Adrenal gland (tissue), 12 donors: ENCODE data around the gene DCLK2. TPM values are rescaled to one million over a fixed set of nuclear protein-coding genes. Genes with fewer than 3 reads are reported as not detected.
A peak's percentile ranks its signal among the peaks of the same experiment; 100 is the strongest.

ENCODE experiments used
- DNase-seq, 7 donors: peaks; one replicate each; pipeline ENCODE4 v3.0.0-alpha.2; 2019 to 2020
- H3K27ac ChIP-seq, 5 donors: fragments of 200-600 bp; sonication (generic) in 4 of 5; 1 replicate in 3 of 5; 2 replicates in 2 of 5; pipeline versions ENCODE4 v1.5.1 to v1.8.0; 2016 to 2020; ENCODE audit warnings: mild to moderate bottlenecking in 1 of 5
- H3K27me3 ChIP-seq: fragments of 200-600 bp; 2 replicates; pipeline ENCODE4 v1.8.0; 2021
- H3K36me3 ChIP-seq, 2 donors: fragments of 200-600 bp; replicated peaks in 1 of 2; 1 replicate in 1 of 2; 2 replicates in 1 of 2; pipeline versions ENCODE4 v1.5.1 to v1.8.0; 2018 to 2022
- H3K4me1 ChIP-seq, 2 donors: fragments of 200-600 bp; replicated peaks in 1 of 2; 1 replicate in 1 of 2; 2 replicates in 1 of 2; pipeline versions ENCODE4 v1.5.1 to v1.8.0; 2018 to 2021
- H3K4me3 ChIP-seq, 4 donors: fragments of 200-600 bp; sonication (generic) in 3 of 4; one replicate each; pipeline ENCODE4 v1.5.1; 2016 to 2018
- H3K9me3 ChIP-seq, 3 donors: fragments of 200-600 bp; sonication (generic) in 1 of 3; replicated peaks in 1 of 3; 1 replicate in 2 of 3; 2 replicates in 1 of 3; pipeline versions ENCODE4 v1.5.1 to v1.8.0; 2016 to 2021
- POLR2A ChIP-seq, 2 donors: fragments of 450-650 bp; IDR thresholded peaks; one replicate each; pipeline ENCODE4 v1.6.1; 2017; ENCODE audit warnings: antibody characterized with exemption in 2 of 2, mild to moderate bottlenecking in 2 of 2, moderate library complexity in 1 of 2
- WGBS, 4 donors: extraction: QIAGEN DNeasy Blood & Tissue Kit in 2 of 4; methylation state at CpG; one replicate each; pipeline versions ENCODE4 v1.1.5 to v1.1.7; 2013 to 2017; 5-methylcytosine and 5-hydroxymethylcytosine counted together
- intact Hi-C, 2 donors: fragments of 100-400 bp; cut with DNase I; formaldehyde crosslinking; loops; one replicate each; pipeline versions ENCODE4 v1.14.1 to v1.15.0; 2022 to 2023
- polyA plus RNA-seq, 3 donors: library from polyadenylated mRNA; stranded (reverse); fragments of 200-250 nt in 2 of 3; fragments of 350-450 nt in 1 of 3; fragmentation: Illumina TruSeq in 1 of 3; extraction: RNeasy Lipid Tissue Mini Kit (QIAGEN cat#74804) in 1 of 3; gene quantifications; one replicate each; pipeline ENCODE4 v1.2.3, GENCODE V29; 2013 to 2014
- total RNA-seq, 9 donors: library from RNA; depleted of rRNA in 4 of 9; stranded (reverse); fragments of >200 nt in 4 of 9; fragments of 120-200 nt in 1 of 9; fragmentation: NEBNext Ultra II Directional in 1 of 9; extraction: Animal tissue kit (Norgen Biotek cat#: 25700) in 1 of 9; gene quantifications; one replicate each; pipeline versions ENCODE4 v1.1.0 to v1.2.4, GENCODE V29; 2013 to 2023
- TF ChIP-seq, protein P1 (sequence below), 6 experiments: fragments of 450-650 bp in 4 of 6; fragments of 200-600 bp in 2 of 6; sonication (generic) in 1 of 6; IDR thresholded peaks; 1 replicate in 5 of 6; 2 replicates in 1 of 6; pipeline versions ENCODE4 v1.5.1 to v1.8.0; 2016 to 2021; ENCODE audit warnings: antibody characterized with exemption in 6 of 6, mild to moderate bottlenecking in 2 of 6, moderate library complexity in 1 of 6
- donor health status: healthy with polysubstance abuse.
- donor health status: Bipolar disorder and iron deficiency.
- donor health status: DM: yes; HTN: yes; CAD: no.
- donor health status: DM: no; HTN: no; CAD: no.
- donor health status: DM: no; HTN: no; CAD: no.
- donor health status: DM: yes; HTN: yes; CAD: no.

DCLK2 gene
- total and polyA plus RNA-seq, 12 donors: 2.9 to 11.4 (median 6.3) TPM

DNA sequence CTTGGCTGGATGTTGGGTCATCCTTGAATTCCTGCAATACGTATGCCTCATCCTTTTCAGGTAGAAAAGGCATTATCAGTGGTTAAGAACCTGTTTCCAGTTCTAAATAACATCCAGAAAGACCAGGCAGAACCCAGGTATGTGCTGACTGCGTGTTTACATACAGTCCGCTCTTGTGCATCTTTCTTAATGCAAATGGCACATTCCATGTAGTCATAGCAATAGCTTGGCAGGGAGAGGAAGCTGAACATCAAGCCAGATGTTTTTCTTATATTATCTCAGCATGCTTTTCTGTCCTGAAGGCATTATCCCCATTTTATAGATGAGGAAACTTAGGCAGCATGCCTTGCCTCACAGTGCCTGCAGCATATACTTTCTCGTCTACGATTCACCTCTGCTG lies 2.1 kb downstream of the DCLK2 start:
- Histone ChIP-seq H3K36me3 (no peaks in the 10 kb centered on the region), H3K27ac (no peak overlapping the region), H3K27me3 (no peaks in the 10 kb centered on the region), H3K4me3 (no peak overlapping the region), H3K9me3 (no peaks in the 10 kb centered on the region), H3K4me1 (peaks cover 9 to 17% of the 10 kb centered on the region in 2 donors)
- 94 to 99% (median 96%) methylated on average over 5 of the region's 5 CpGs for WGBS, 4 donors
- no peak for DNase-seq
- TF ChIP-seq, protein P1, sequence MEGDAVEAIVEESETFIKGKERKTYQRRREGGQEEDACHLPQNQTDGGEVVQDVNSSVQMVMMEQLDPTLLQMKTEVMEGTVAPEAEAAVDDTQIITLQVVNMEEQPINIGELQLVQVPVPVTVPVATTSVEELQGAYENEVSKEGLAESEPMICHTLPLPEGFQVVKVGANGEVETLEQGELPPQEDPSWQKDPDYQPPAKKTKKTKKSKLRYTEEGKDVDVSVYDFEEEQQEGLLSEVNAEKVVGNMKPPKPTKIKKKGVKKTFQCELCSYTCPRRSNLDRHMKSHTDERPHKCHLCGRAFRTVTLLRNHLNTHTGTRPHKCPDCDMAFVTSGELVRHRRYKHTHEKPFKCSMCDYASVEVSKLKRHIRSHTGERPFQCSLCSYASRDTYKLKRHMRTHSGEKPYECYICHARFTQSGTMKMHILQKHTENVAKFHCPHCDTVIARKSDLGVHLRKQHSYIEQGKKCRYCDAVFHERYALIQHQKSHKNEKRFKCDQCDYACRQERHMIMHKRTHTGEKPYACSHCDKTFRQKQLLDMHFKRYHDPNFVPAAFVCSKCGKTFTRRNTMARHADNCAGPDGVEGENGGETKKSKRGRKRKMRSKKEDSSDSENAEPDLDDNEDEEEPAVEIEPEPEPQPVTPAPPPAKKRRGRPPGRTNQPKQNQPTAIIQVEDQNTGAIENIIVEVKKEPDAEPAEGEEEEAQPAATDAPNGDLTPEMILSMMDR (IDR thresholded peaks at IDR 0.05): no peak
- no peak for TF ChIP-seq POLR2A (IDR thresholded peaks at IDR 0.05)
- intact Hi-C loops: no loop called here

DNA sequence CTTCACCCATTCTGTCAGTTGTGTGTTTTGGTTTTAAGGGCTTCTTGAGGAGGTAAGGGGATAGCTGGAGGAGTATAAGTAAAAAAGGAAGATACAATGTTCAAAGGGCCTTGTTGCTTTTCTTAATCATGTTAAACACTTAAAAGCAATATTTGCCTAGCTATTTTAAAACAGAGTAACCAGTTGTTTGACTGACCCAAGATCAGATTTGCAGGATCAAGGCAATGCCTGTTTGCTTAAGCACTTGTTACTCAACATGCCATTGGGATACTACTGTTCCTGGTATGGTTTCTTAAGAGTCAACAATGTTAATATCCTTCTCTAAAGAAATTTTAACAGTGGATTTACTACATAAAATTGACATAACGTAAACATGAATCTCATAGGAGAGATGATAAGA lies 2.6 kb downstream of the DCLK2 start:
- no peak overlapping the region for H3K27ac ChIP-seq
- no peaks in the 10 kb centered on the region for H3K9me3 ChIP-seq
- H3K4me1 ChIP-seq: peaks cover 9 to 17% of the 10 kb centered on the region in 2 donors
- H3K4me3 ChIP-seq: no peak overlapping the region
- WGBS, 4 donors: 66 to 100% (median 83%) methylated on average over 1 of the region's 1 CpG
- no peaks in the 10 kb centered on the region for H3K27me3 ChIP-seq
- no peaks in the 10 kb centered on the region for H3K36me3 ChIP-seq
- DNase-seq: no peak
- intact Hi-C loops: no loop called here
- TF ChIP-seq, protein P1 (IDR thresholded peaks at IDR 0.05): no peak
- TF ChIP-seq POLR2A (IDR thresholded peaks at IDR 0.05): no peak

- H3K27ac ChIP-seq: no peak overlapping the region
- 27 to 81% (median 60%) methylated on average over 1 of the region's 1 CpG for WGBS, 4 donors
Observed at GRCh38 chr4:150082241-150082640, 4.0 kb downstream of the DCLK2 start.

DNA sequence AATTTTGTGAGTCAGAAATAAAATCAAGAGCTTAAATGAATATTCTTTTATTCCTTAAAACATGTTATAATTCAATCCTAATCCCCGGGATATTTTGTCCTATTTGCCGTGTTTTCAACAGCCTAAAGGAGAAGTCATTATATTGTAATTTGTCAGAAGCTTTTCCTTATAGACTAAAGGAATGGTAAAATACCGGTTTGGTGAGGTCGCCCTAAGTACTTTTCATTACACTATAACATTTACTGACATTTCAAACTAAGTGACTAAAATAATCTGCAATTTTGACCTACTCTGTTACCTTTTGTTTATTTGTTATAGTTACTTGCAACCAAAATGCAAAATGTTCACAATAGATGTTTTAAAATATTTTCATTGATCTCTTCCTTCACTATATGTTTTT lies 8.8 kb downstream of the DCLK2 start:
- DNase-seq: no peak
- TF ChIP-seq, protein P1 (IDR thresholded peaks at IDR 0.05): no peak
- no peak for TF ChIP-seq POLR2A (IDR thresholded peaks at IDR 0.05)
- 73 to 95% (median 83%) methylated on average over 4 of the region's 4 CpGs for WGBS, 4 donors
- no peaks in the 10 kb centered on the region for H3K9me3 ChIP-seq
- intact Hi-C loops: no loop called here
- H3K36me3 ChIP-seq: no peaks in the 10 kb centered on the region
- no peak overlapping the region for H3K4me3 ChIP-seq
- H3K27me3 ChIP-seq: no peaks in the 10 kb centered on the region
- H3K27ac ChIP-seq: no peak overlapping the region
- H3K4me1 ChIP-seq: peaks cover 0 to 6% of the 10 kb centered on the region in 2 donors

More at GRCh38 chr4:150082241-150082640, 4.0 kb downstream of the DCLK2 start:
- no peaks in the 10 kb centered on the region for H3K36me3 ChIP-seq
- H3K9me3 ChIP-seq: no peaks in the 10 kb centered on the region
- no peaks in the 10 kb centered on the region for H3K27me3 ChIP-seq
- peak in 3 of 7 donors; percentile 35 to 53 (median 41) for DNase-seq
- no peak overlapping the region for H3K4me3 ChIP-seq
- peaks cover 9 to 17% of the 10 kb centered on the region in 2 donors for H3K4me1 ChIP-seq
- no peak for TF ChIP-seq POLR2A (IDR thresholded peaks at IDR 0.05)
- TF ChIP-seq, protein P1 (IDR thresholded peaks at IDR 0.05): no peak
- intact Hi-C loops: no loop called here
